T-cell (primary cell): ENCODE results near the gene CDC16. TPM values are rescaled to one million over a fixed set of nuclear protein-coding genes. Genes with fewer than 3 reads are reported as not detected.

ENCODE experiments used
- ATAC-seq, 4 experiments: fragments of 200-7000 bp in 3 of 4; fragments of 150-1000 bp in 1 of 4; cut with Tn5 transposase; replicated peaks in 1 of 4; 1 replicate in 3 of 4; 2 replicates in 1 of 4; pipeline ENCODE4 v1.10.0; 2021; ENCODE audit warnings: moderate library complexity in 3 of 4, mild to moderate bottlenecking in 2 of 4, moderate number of reproducible peaks in 1 of 4
- CTCF ChIA-PET, 2 donors: fragments of 300-600 bp; sonication (Branson Sonifier 250); formaldehyde crosslinking; loops; one replicate each; lab custom pipeline; 2022; ENCODE audit warnings: antibody characterized with exemption in 2 of 2; lab: Charles Lee
- POLR2A ChIA-PET, 2 donors: fragments of 300-600 bp; sonication (Branson Sonifier 250); formaldehyde crosslinking; loops; one replicate each; lab custom pipeline; 2022; ENCODE audit warnings: antibody characterized with exemption in 2 of 2; lab: Charles Lee
- DNase-seq, 35 experiments: peaks; one replicate each; pipeline versions ENCODE4 v3.0.0 to v3.0.0-alpha.2; 2013 to 2023
- H3K27ac ChIP-seq: one replicate; pipeline ENCODE4 v1.5.1; 2013; ENCODE audit warnings: low read length
- H3K27me3 ChIP-seq, 2 experiments: replicated peaks in 1 of 2; 1 replicate in 1 of 2; 2 replicates in 1 of 2; pipeline versions ENCODE4 v1.6.1 to v1.7.0; 2013; ENCODE audit warnings: low read length in 1 of 2, mixed read lengths in 1 of 2; ENCODE audit not compliant: control insufficient read depth in 2 of 2, insufficient read depth in 2 of 2; ENCODE audit errors: extremely low read depth in 1 of 2
- H3K36me3 ChIP-seq, 2 donors: 1 replicate in 1 of 2; 2 replicates in 1 of 2; pipeline versions ENCODE4 v1.6.1 to v1.7.0; 2013; ENCODE audit warnings: low read length in 1 of 2; ENCODE audit not compliant: control insufficient read depth in 2 of 2, insufficient read depth in 1 of 2; ENCODE audit errors: extremely low read depth in 1 of 2
- H3K4me1 ChIP-seq, 2 experiments: 1 replicate in 1 of 2; 2 replicates in 1 of 2; pipeline versions ENCODE4 v1.6.1 to v1.7.0; 2013; ENCODE audit warnings: low read length in 2 of 2, mixed read lengths in 1 of 2; ENCODE audit not compliant: insufficient read depth in 2 of 2, control insufficient read depth in 1 of 2; ENCODE audit errors: extremely low read depth in 1 of 2
- H3K4me3 ChIP-seq, 2 donors: 1 replicate in 1 of 2; 2 replicates in 1 of 2; pipeline versions ENCODE4 v1.5.1 to v1.7.0; 2013; ENCODE audit warnings: mild to moderate bottlenecking in 2 of 2, low read length in 1 of 2, moderate library complexity in 1 of 2; ENCODE audit not compliant: control insufficient read depth in 1 of 2; ENCODE audit errors: extremely low read depth in 1 of 2
- H3K9me3 ChIP-seq: 2 replicates; pipeline ENCODE4 v1.7.0; 2013
- H3K27ac Mint-ChIP-seq, 2 donors: one replicate each; pipeline ENCODE4 v1.8.0; 2020 to 2021; ENCODE audit warnings: mild to moderate bottlenecking in 2 of 2, mixed read lengths in 2 of 2
- H3K27me3 Mint-ChIP-seq, 2 donors: one replicate each; pipeline ENCODE4 v1.8.0; 2021 to 2022; ENCODE audit warnings: mixed read lengths in 2 of 2
- H3K36me3 Mint-ChIP-seq: one replicate; pipeline ENCODE4 v1.8.0; 2021; ENCODE audit warnings: mixed read lengths
- H3K4me1 Mint-ChIP-seq, 3 donors: one replicate each; pipeline ENCODE4 v1.8.0; 2020 to 2022; ENCODE audit warnings: mixed read lengths in 3 of 3, mild to moderate bottlenecking in 1 of 3
- H3K4me3 Mint-ChIP-seq, 3 donors: one replicate each; pipeline ENCODE4 v1.8.0; 2020 to 2022; ENCODE audit warnings: mild to moderate bottlenecking in 3 of 3, mixed read lengths in 3 of 3, moderate library complexity in 3 of 3
- H3K9me3 Mint-ChIP-seq, 3 donors: one replicate each; pipeline ENCODE4 v1.8.0; 2020 to 2022; ENCODE audit warnings: mixed read lengths in 3 of 3
- WGBS: methylation state at CpG from one replicate; pipeline ENCODE4 v1.1.5; 2013; ENCODE audit warnings: missing lambda C conversion rate; ENCODE audit not compliant: insufficient coverage; 5-methylcytosine and 5-hydroxymethylcytosine counted together
- total RNA-seq, 35 experiments: library from RNA in 6 of 35; stranded (reverse) in 6 of 35; fragments of 120-200 nt in 1 of 35; gene quantifications; one replicate each; pipeline versions ENCODE4 v1.2.1 to v1.2.4 and lab custom pipeline; 2013 to 2026

CDC16 gene
- total RNA-seq, 5 donors from 2014 or later (not counting 1 experiment from before 2014, with no cell fraction given): 61.5 to 97.8 (median 78.8) TPM

DNA sequence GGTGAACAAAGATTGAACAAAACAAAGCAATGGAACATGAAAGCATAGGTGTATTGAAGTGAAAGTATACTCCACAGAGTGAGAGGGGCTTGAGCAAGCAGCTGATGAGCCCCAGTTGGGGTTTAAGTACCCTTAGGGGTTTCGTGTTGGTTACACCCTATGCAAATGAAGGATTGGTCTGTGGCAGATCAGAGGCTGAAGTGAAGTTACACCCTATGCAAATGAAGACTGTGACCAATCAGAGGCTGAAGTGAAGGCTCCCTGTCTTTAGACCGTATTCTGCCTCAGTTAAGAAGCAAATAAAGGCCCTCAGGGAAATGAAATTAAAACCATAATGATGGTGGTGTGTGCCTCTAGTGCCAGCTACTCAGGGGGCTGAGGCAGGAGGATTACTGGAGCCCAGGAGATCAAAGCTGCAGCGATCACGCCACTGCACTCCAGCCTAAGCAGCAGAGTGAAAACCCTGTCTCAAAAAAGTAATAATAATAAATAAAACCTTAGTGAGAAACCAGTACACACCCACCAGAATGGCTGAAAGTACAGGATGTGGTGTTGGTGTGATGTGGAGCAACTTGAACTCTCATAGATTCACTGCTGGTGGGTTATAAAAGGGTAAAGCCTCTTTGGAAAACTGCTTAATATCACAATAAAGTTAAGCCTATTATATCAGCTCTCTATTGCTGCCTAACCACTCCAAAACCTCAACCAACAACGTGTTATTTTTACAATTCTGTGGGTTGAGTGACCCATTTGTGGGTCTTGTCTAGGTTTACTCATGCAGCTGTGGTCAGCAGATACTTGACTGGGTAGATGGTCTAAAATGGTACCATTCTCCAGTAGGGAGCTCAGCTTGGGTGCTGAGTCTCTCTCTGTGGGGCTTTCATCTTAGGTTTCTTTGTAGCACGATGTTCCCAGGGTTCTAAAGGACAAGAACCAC lies 33.9 kb downstream of the CDC16 start:
- peak overlapping the region; percentile 59 for H3K27ac ChIP-seq
- H3K4me1 ChIP-seq: peaks cover 0 to 46% of the 10 kb centered on the region in 2 experiments
- Mint-ChIP-seq H3K9me3 (no peaks in the 10 kb centered on the region), H3K4me3 (peak overlapping the region; percentile 44 to 57 (median 48)), H3K4me1 (peaks cover 25 to 36% (median 33%) of the 10 kb centered on the region in 3 donors), H3K27me3 (no peaks in the 10 kb centered on the region), H3K36me3 (peaks cover 64% of the 10 kb centered on the region), H3K27ac (peak overlapping the region; percentile 70 to 88)
- peak in 3 of 4 experiments; percentile 36 to 65 (median 63) for ATAC-seq
- ChIA-PET CTCF (interaction anchor here in 1 of 2 donors (0.5 to 0.7 kb wide), 2 partner anchors 11 to 13 kb away, joined by 3 to 4 read pairs; no protein-coding TSS in a partner anchor), POLR2A (interaction anchor here in 1 of 2 donors (0.5 kb wide), 1 partner anchor 92 kb away, joined by 5 read pairs; no protein-coding TSS in a partner anchor)
- peak overlapping the region in 1 of 2 donors; percentile 42 for H3K4me3 ChIP-seq
- H3K27me3 ChIP-seq: no peaks in the 10 kb centered on the region
- no peaks in the 10 kb centered on the region for H3K9me3 ChIP-seq
- peak in 10 of 35 experiments; percentile 4 to 50 (median 16) for DNase-seq
- 27% methylated on average over 2 of the region's 6 CpGs for WGBS
- peaks cover 3 to 54% of the 10 kb centered on the region in 2 donors for H3K36me3 ChIP-seq

DNA sequence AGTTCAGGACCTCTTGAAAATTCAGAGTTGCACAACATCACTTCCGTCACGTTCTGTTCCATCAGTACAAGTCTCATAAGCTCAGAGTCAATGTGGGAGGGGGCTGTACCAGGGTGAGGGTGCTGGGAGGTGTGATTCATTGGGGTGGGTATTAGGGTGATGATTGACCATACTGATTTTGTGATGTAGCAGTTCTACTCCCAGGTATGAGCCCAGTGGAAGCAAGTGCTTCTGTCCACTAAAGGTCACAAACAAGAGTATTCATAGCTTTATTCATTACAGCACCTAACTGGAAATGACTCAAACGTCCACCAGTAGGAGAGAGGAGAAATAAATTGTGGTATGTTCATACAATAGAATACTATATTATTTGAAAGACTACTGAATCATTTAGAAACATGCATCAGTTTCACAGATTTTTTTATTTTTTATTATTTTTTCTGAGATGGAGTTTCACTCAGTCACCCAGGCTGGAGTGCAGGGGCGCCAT lies 34.6 kb downstream of the CDC16 start:
- H3K36me3 ChIP-seq: peaks cover 3 to 55% of the 10 kb centered on the region in 2 donors

DNA sequence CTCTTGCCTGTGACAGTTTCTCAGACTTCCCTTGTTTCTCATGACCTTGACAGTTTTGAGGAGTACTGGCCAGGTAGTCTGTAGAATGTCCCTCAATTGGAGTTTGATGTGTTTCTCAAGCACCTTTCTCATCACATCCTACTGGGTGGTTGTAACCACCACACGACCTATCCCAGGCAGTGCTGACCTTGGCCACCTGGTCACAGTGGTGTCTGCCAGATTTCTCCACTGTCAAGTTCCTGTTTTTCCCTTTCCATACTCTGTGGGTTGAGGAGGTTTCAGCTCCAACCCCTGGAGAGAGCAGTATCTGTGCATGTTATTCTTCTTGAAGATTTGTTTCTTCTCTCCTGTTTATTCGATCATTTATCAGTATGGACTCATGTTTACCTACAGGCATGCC lies 38.3 kb downstream of the CDC16 start:
- H3K4me1 Mint-ChIP-seq: peaks cover 16 to 21% (median 18%) of the 10 kb centered on the region in 3 donors
- no CpG with 5 or more reads among the region's 2 CpGs for WGBS
- DNase-seq (no peak), ATAC-seq (no peak)
- peaks cover 57% of the 10 kb centered on the region for H3K36me3 Mint-ChIP-seq
- no peaks in the 10 kb centered on the region for H3K27me3 Mint-ChIP-seq
- no peaks in the 10 kb centered on the region for H3K27me3 ChIP-seq
- peaks cover 0 to 14% of the 10 kb centered on the region in 2 experiments for H3K4me1 ChIP-seq
- H3K9me3 Mint-ChIP-seq: no peaks in the 10 kb centered on the region
- H3K27ac ChIP-seq: no peak overlapping the region
- H3K4me3 Mint-ChIP-seq: no peak overlapping the region
- peaks cover 14 to 37% of the 10 kb centered on the region in 2 donors for H3K36me3 ChIP-seq
- ChIA-PET POLR2A (interaction anchor here in 1 of 2 donors (0.5 kb wide), 2 partner anchors 428 to 1541 kb away, joined by 3 to 5 read pairs; no protein-coding TSS in a partner anchor), CTCF (no interaction called here)
- no peak overlapping the region for H3K4me3 ChIP-seq
- peak overlapping the region in 1 of 2 donors; percentile 29 for H3K27ac Mint-ChIP-seq
- no peaks in the 10 kb centered on the region for H3K9me3 ChIP-seq

More for the DNA sequence above, 34.6 kb downstream of the CDC16 start:
- Histone ChIP-seq H3K27ac (peak overlapping the region; percentile 59), H3K4me1 (peaks cover 0 to 41% of the 10 kb centered on the region in 2 experiments), H3K27me3 (no peaks in the 10 kb centered on the region), H3K9me3 (no peaks in the 10 kb centered on the region), H3K4me3 (no peak overlapping the region)
- Mint-ChIP-seq H3K4me3 (no peak overlapping the region), H3K27ac (peak overlapping the region; percentile 70 to 80), H3K9me3 (no peaks in the 10 kb centered on the region), H3K36me3 (peaks cover 63% of the 10 kb centered on the region), H3K27me3 (no peaks in the 10 kb centered on the region), H3K4me1 (peaks cover 22 to 32% (median 29%) of the 10 kb centered on the region in 3 donors)
- ChIA-PET POLR2A (no interaction called here), CTCF (interaction anchor here in 1 of 2 donors (0.7 kb wide), 1 partner anchor 10 kb away, joined by 4 read pairs; no protein-coding TSS in a partner anchor)
- DNase-seq (no peak), ATAC-seq (no peak)
- WGBS: no CpG with 5 or more reads among the region's 4 CpGs

DNA sequence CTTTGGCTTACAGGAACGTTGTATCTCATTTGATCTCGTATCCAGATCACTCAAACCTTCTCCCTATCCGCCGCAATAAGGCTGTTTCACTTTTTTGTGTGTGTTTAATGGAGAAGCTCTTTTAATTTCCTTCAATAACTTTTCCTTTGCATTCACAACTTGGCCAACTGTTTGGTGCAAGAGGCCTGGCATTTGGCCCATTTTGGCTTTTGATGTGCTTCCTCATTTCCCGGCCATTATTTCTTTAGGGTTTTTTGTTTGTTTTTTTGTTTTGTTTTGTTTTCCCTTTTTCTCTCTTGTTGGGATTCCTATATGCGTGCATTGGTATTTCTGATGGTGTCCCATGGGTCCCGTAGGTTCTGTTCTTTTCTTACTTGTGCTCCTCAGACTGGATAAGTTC lies 40.6 kb downstream of the CDC16 start:
- Mint-ChIP-seq H3K4me1 (peaks cover 20 to 26% (median 26%) of the 10 kb centered on the region in 3 donors), H3K4me3 (no peak overlapping the region), H3K27me3 (no peaks in the 10 kb centered on the region), H3K36me3 (peaks cover 40% of the 10 kb centered on the region), H3K9me3 (no peaks in the 10 kb centered on the region), H3K27ac (peak overlapping the region in 1 of 2 donors; percentile 1)
- H3K4me3 ChIP-seq: no peak overlapping the region
- peaks cover 9 to 20% of the 10 kb centered on the region in 2 experiments for H3K4me1 ChIP-seq
- H3K9me3 ChIP-seq: no peaks in the 10 kb centered on the region
- ChIA-PET CTCF (interaction anchor here in 1 of 2 donors (0.6 kb wide), 1 partner anchor 11 kb away, joined by 3 read pairs; no protein-coding TSS in a partner anchor), POLR2A (no interaction called here)
- H3K27me3 ChIP-seq: no peaks in the 10 kb centered on the region
- ATAC-seq (no peak), DNase-seq (no peak)
- H3K27ac ChIP-seq: no peak overlapping the region
- no CpG with 5 or more reads among the region's 7 CpGs for WGBS
- peaks cover 14 to 25% of the 10 kb centered on the region in 2 donors for H3K36me3 ChIP-seq

DNA sequence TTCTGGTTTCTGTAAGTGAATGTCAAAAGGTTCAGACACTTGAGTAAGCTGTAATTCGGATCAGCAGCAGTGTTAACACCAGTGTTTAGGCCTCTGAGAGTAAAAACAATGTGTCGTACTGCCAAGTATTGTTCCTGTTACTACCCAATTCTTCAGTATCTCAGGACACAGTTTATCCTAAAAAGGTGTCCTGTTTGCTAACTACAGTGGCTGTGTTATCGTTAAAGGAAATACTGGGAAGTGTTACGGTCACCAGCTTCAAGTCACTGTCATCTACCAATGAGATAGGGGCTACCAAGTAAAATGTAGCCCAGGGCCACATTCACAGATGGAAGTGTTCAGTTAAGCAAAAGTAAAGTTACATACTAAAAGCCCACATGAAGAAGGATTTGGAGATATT lies 44.4 kb downstream of the CDC16 start:
- Mint-ChIP-seq H3K4me3 (peak overlapping the region in 2 of 3 donors; percentile 83 to 91), H3K27me3 (no peaks in the 10 kb centered on the region), H3K36me3 (peaks cover 26% of the 10 kb centered on the region), H3K27ac (peak overlapping the region; percentile 95 to 97), H3K4me1 (peaks cover 36 to 46% (median 42%) of the 10 kb centered on the region in 3 donors), H3K9me3 (no peaks in the 10 kb centered on the region)
- H3K36me3 ChIP-seq: peaks cover 9 to 11% of the 10 kb centered on the region in 2 donors
- CTCF ChIA-PET: interaction anchor here (0.7 to 1.2 kb wide), 2 partner anchors 10 to 34 kb away, joined by 3 to 4 read pairs; no protein-coding TSS in a partner anchor
- peaks cover 29 to 31% of the 10 kb centered on the region in 2 experiments for H3K4me1 ChIP-seq
- no peaks in the 10 kb centered on the region for H3K27me3 ChIP-seq
- H3K4me3 ChIP-seq: no peak overlapping the region
- DNase-seq (peak in 1 of 35 experiments; percentile 12), ATAC-seq (no peak)
- WGBS: no CpG with 5 or more reads among the region's 4 CpGs
- H3K9me3 ChIP-seq: no peaks in the 10 kb centered on the region
- POLR2A ChIA-PET: no interaction called here
- peak overlapping the region; percentile 27 for H3K27ac ChIP-seq
